ENCODE results near the gene H1-8. TPM values are rescaled to one million over a fixed set of nuclear protein-coding genes. Genes with fewer than 3 reads are reported as not detected.

Gene H1-8
- total RNA-seq, 5 donors from 2014 or later (not counting 1 experiment from before 2014, with no cell fraction given): not detected

GRCh38 chr3:129592381-129593131, 49.6 kb downstream of the H1-8 start:
- ATAC-seq (replicated peaks in 1 of 4) (no peak), DNase-seq (no peak)
- H3K4me1 Mint-ChIP-seq: peaks cover 22 to 42% (median 28%) of the 10 kb centered on the region in 3 donors
- H3K27ac ChIP-seq (ENCODE audit: low read length): no peak overlapping the region
- H3K4me1 ChIP-seq (ENCODE audit: control insufficient read depth in 1 of 2, extremely low read depth in 1 of 2, insufficient read depth in 2 of 2, low read length in 2 of 2): peaks cover 17 to 58% of the 10 kb centered on the region in 2 experiments
- peak overlapping the region in 1 of 3 donors; percentile 91 for H3K4me3 Mint-ChIP-seq
- H3K36me3 Mint-ChIP-seq: no peaks in the 10 kb centered on the region
- no peak overlapping the region for H3K4me3 ChIP-seq (ENCODE audit: control insufficient read depth in 1 of 2, extremely low read depth in 1 of 2, low read length in 1 of 2)
- H3K9me3 Mint-ChIP-seq: no peaks in the 10 kb centered on the region
- no peaks in the 10 kb centered on the region for H3K9me3 ChIP-seq
- POLR2A ChIA-PET: no interaction called here
- 70% methylated on average over 7 of the region's 26 CpGs for WGBS (ENCODE audit: insufficient coverage)
- H3K27me3 Mint-ChIP-seq: no peaks in the 10 kb centered on the region
- H3K27me3 ChIP-seq (replicated peaks in 1 of 2; ENCODE audit: control insufficient read depth in 2 of 2, extremely low read depth in 1 of 2, insufficient read depth in 2 of 2, low read length in 1 of 2): peaks cover 0 to 23% of the 10 kb centered on the region in 2 experiments
- CTCF ChIA-PET: interaction anchor here in 1 of 2 donors (0.7 kb wide), 1 partner anchor 319 kb away, joined by 3 read pairs; no protein-coding TSS in a partner anchor
- no peaks in the 10 kb centered on the region for H3K36me3 ChIP-seq (ENCODE audit: control insufficient read depth in 2 of 2, extremely low read depth in 1 of 2, insufficient read depth in 1 of 2, low read length in 1 of 2)
- H3K27ac Mint-ChIP-seq: no peak overlapping the region

GRCh38 chr3:129593230-129593594, 50.2 kb downstream of the H1-8 start:
- H3K27ac Mint-ChIP-seq: peak overlapping the region; percentile 39 to 59
- H3K4me1 ChIP-seq (ENCODE audit: control insufficient read depth in 1 of 2, extremely low read depth in 1 of 2, insufficient read depth in 2 of 2, low read length in 2 of 2): peaks cover 17 to 63% of the 10 kb centered on the region in 2 experiments
- H3K9me3 Mint-ChIP-seq: no peaks in the 10 kb centered on the region
- no peaks in the 10 kb centered on the region for H3K36me3 ChIP-seq (ENCODE audit: control insufficient read depth in 2 of 2, extremely low read depth in 1 of 2, insufficient read depth in 1 of 2, low read length in 1 of 2)
- peak overlapping the region in 1 of 2 donors; percentile 68 for H3K4me3 ChIP-seq (ENCODE audit: control insufficient read depth in 1 of 2, extremely low read depth in 1 of 2, low read length in 1 of 2)
- no peaks in the 10 kb centered on the region for H3K27me3 Mint-ChIP-seq
- POLR2A ChIA-PET: interaction anchor here in 1 of 2 donors (0.6 kb wide), 1 partner anchor 14 kb away, joined by 6 read pairs; no protein-coding TSS in a partner anchor
- H3K4me3 Mint-ChIP-seq: peak overlapping the region in 1 of 3 donors; percentile 91
- no peaks in the 10 kb centered on the region for H3K36me3 Mint-ChIP-seq
- WGBS (ENCODE audit: insufficient coverage): 72% methylated on average over 8 of the region's 8 CpGs
- H3K4me1 Mint-ChIP-seq: peaks cover 22 to 45% (median 30%) of the 10 kb centered on the region in 3 donors
- no peaks in the 10 kb centered on the region for H3K9me3 ChIP-seq
- H3K27ac ChIP-seq (ENCODE audit: low read length): no peak overlapping the region
- no peak for DNase-seq
- peaks cover 0 to 24% of the 10 kb centered on the region in 2 experiments for H3K27me3 ChIP-seq (replicated peaks in 1 of 2; ENCODE audit: control insufficient read depth in 2 of 2, extremely low read depth in 1 of 2, insufficient read depth in 2 of 2, low read length in 1 of 2)
- peak in 1 of 4 experiments; percentile 17 for ATAC-seq (replicated peaks in 1 of 4)
- CTCF ChIA-PET: interaction anchor here in 1 of 2 donors (0.7 to 1.2 kb wide), 2 partner anchors 103 to 318 kb away, joined by 3 read pairs; no protein-coding TSS in a partner anchor

DNA sequence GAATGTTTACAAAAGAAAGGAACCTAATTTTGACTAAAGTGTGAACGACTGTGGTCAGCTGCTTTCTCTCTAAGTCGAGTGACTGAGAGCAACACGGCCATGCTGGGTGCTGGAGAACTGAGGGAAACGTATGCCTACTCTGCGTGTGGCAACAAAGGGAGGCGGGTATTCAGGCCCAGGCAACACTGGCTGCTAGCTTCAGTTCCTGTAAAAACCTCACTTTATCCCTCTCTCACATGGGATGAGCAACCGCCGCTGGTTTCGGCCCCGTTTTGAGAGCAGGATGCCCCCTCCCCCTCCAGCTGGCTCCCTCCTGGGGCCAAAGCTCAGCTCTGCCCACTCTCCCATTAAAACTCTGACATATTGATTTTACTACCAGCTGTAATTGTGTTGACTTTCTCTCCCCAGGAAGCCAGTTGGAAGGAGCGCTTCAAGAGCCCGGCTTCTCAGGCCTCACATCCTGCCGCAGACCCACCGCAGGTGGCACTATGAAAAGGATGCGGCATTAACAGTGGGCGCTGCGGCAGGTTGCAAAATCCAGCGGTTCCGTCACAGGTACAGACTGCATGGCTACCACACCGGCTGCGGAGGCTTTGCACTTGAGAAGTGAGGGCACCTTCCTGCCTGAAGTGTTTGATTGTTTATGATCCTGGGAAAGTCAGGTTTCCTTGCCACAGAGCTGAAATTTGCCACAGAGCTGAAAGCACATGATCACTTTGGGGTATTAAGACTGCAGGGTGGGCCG, 50.8 kb downstream of the H1-8 start:
- CTCF ChIA-PET: interaction anchor here in 1 of 2 donors (0.5 to 1.2 kb wide), 3 partner anchors 104 to 318 kb away, joined by 3 to 5 read pairs (median 3); no protein-coding TSS in a partner anchor
- 2% methylated on average over 15 of the region's 22 CpGs for WGBS (ENCODE audit: insufficient coverage)
- H3K9me3 Mint-ChIP-seq: no peaks in the 10 kb centered on the region
- peak; percentile 60 to 84 (median 76) for ATAC-seq (replicated peaks in 1 of 4)
- peak overlapping the region; percentile 21 to 91 (median 63) for H3K4me3 Mint-ChIP-seq
- H3K36me3 Mint-ChIP-seq: no peaks in the 10 kb centered on the region
- Histone ChIP-seq H3K4me1 (ENCODE audit: control insufficient read depth in 1 of 2, extremely low read depth in 1 of 2, insufficient read depth in 2 of 2, low read length in 2 of 2) (peaks cover 17 to 61% of the 10 kb centered on the region in 2 experiments), H3K4me3 (ENCODE audit: control insufficient read depth in 1 of 2, extremely low read depth in 1 of 2, low read length in 1 of 2) (peak overlapping the region; percentile 3 to 68), H3K27me3 (replicated peaks in 1 of 2; ENCODE audit: control insufficient read depth in 2 of 2, extremely low read depth in 1 of 2, insufficient read depth in 2 of 2, low read length in 1 of 2) (peaks cover 0 to 24% of the 10 kb centered on the region in 2 experiments), H3K9me3 (no peaks in the 10 kb centered on the region), H3K36me3 (ENCODE audit: control insufficient read depth in 2 of 2, extremely low read depth in 1 of 2, insufficient read depth in 1 of 2, low read length in 1 of 2) (no peaks in the 10 kb centered on the region), H3K27ac (ENCODE audit: low read length) (no peak overlapping the region)
- POLR2A ChIA-PET: interaction anchor here (0.5 to 1.2 kb wide), 7 partner anchors 12 to 500 kb away, joined by 3 to 11 read pairs (median 6); no protein-coding TSS in a partner anchor
- H3K27me3 Mint-ChIP-seq: no peaks in the 10 kb centered on the region
- peak overlapping the region; percentile 59 to 81 for H3K27ac Mint-ChIP-seq
- DNase-seq: peak; percentile 27 to 74 (median 52)
- H3K4me1 Mint-ChIP-seq: peaks cover 22 to 48% (median 32%) of the 10 kb centered on the region in 3 donors

DNA sequence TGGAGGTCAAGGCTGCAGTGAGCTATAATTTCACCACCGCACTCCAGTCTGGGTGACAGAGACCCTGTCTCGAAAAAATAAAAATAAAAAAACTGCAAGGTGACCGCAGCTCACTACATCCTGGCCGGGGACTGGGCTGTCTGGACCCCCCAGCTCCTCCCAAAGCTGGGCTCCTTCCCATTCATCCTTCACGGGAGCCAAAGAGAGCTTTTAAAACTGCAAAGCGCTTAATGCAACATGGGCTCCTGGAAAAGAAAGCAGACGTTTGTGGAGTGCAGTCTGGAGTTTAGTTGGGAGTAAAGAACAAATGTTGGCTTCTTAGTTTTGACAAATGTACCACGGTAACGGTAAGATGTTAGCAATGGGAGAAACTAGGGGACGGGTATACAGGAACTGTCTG, 51.4 kb downstream of the H1-8 start:
- H3K9me3 ChIP-seq: no peaks in the 10 kb centered on the region
- CTCF ChIA-PET: interaction anchor here in 1 of 2 donors (1.2 kb wide), 1 partner anchor 104 kb away, joined by 3 read pairs; no protein-coding TSS in a partner anchor
- POLR2A ChIA-PET: interaction anchor here (0.5 to 1.2 kb wide), 5 partner anchors 11 to 500 kb away, joined by 3 to 11 read pairs (median 8); no protein-coding TSS in a partner anchor
- ATAC-seq (replicated peaks in 1 of 4) (no peak), DNase-seq (no peak)
- H3K36me3 ChIP-seq (ENCODE audit: control insufficient read depth in 2 of 2, extremely low read depth in 1 of 2, insufficient read depth in 1 of 2, low read length in 1 of 2): no peaks in the 10 kb centered on the region
- Mint-ChIP-seq H3K27ac (peak overlapping the region; percentile 59 to 81), H3K4me1 (peaks cover 22 to 50% (median 32%) of the 10 kb centered on the region in 3 donors), H3K36me3 (no peaks in the 10 kb centered on the region), H3K4me3 (peak overlapping the region; percentile 21 to 91 (median 63)), H3K27me3 (no peaks in the 10 kb centered on the region), H3K9me3 (no peaks in the 10 kb centered on the region)
- whole genome bisulfite sequencing (ENCODE audit: insufficient coverage): 61% methylated on average over 7 of the region's 10 CpGs
- peak overlapping the region in 1 of 2 donors; percentile 68 for H3K4me3 ChIP-seq (ENCODE audit: control insufficient read depth in 1 of 2, extremely low read depth in 1 of 2, low read length in 1 of 2)
- H3K27ac ChIP-seq (ENCODE audit: low read length): no peak overlapping the region
- H3K27me3 ChIP-seq (replicated peaks in 1 of 2; ENCODE audit: control insufficient read depth in 2 of 2, extremely low read depth in 1 of 2, insufficient read depth in 2 of 2, low read length in 1 of 2): peaks cover 0 to 24% of the 10 kb centered on the region in 2 experiments
- H3K4me1 ChIP-seq (ENCODE audit: control insufficient read depth in 1 of 2, extremely low read depth in 1 of 2, insufficient read depth in 2 of 2, low read length in 2 of 2): peaks cover 17 to 63% of the 10 kb centered on the region in 2 experiments

- H3K9me3 Mint-ChIP-seq: no peaks in the 10 kb centered on the region
- peaks cover 17 to 67% of the 10 kb centered on the region in 2 experiments for H3K4me1 ChIP-seq (ENCODE audit: control insufficient read depth in 1 of 2, extremely low read depth in 1 of 2, insufficient read depth in 2 of 2, low read length in 2 of 2)
- no peak overlapping the region for H3K27ac ChIP-seq (ENCODE audit: low read length)
- no peak overlapping the region for H3K27ac Mint-ChIP-seq
- WGBS (ENCODE audit: insufficient coverage): 94% methylated on average over 6 of the region's 6 CpGs
- DNase-seq (no peak), ATAC-seq (replicated peaks in 1 of 4) (no peak)
- no peaks in the 10 kb centered on the region for H3K9me3 ChIP-seq
- H3K27me3 Mint-ChIP-seq: no peaks in the 10 kb centered on the region
- H3K27me3 ChIP-seq (replicated peaks in 1 of 2; ENCODE audit: control insufficient read depth in 2 of 2, extremely low read depth in 1 of 2, insufficient read depth in 2 of 2, low read length in 1 of 2): peaks cover 0 to 26% of the 10 kb centered on the region in 2 experiments
- H3K36me3 ChIP-seq (ENCODE audit: control insufficient read depth in 2 of 2, extremely low read depth in 1 of 2, insufficient read depth in 1 of 2, low read length in 1 of 2): no peaks in the 10 kb centered on the region
- H3K36me3 Mint-ChIP-seq: no peaks in the 10 kb centered on the region
- ChIA-PET POLR2A (interaction anchor here in 1 of 2 donors (0.9 to 1.2 kb wide), 2 partner anchors 10 to 18 kb away, joined by 3 to 11 read pairs; no protein-coding TSS in a partner anchor), CTCF (no interaction called here)
- peaks cover 22 to 55% (median 36%) of the 10 kb centered on the region in 3 donors for H3K4me1 Mint-ChIP-seq
- no peak overlapping the region for H3K4me3 ChIP-seq (ENCODE audit: control insufficient read depth in 1 of 2, extremely low read depth in 1 of 2, low read length in 1 of 2)
- H3K4me3 Mint-ChIP-seq: peak overlapping the region in 1 of 3 donors; percentile 6
These were observed 52.0 kb downstream of the H1-8 start for GRCh38 chr3:129594907-129595390.
